ENCODE measurements around the gene ITGB1.

DNA sequence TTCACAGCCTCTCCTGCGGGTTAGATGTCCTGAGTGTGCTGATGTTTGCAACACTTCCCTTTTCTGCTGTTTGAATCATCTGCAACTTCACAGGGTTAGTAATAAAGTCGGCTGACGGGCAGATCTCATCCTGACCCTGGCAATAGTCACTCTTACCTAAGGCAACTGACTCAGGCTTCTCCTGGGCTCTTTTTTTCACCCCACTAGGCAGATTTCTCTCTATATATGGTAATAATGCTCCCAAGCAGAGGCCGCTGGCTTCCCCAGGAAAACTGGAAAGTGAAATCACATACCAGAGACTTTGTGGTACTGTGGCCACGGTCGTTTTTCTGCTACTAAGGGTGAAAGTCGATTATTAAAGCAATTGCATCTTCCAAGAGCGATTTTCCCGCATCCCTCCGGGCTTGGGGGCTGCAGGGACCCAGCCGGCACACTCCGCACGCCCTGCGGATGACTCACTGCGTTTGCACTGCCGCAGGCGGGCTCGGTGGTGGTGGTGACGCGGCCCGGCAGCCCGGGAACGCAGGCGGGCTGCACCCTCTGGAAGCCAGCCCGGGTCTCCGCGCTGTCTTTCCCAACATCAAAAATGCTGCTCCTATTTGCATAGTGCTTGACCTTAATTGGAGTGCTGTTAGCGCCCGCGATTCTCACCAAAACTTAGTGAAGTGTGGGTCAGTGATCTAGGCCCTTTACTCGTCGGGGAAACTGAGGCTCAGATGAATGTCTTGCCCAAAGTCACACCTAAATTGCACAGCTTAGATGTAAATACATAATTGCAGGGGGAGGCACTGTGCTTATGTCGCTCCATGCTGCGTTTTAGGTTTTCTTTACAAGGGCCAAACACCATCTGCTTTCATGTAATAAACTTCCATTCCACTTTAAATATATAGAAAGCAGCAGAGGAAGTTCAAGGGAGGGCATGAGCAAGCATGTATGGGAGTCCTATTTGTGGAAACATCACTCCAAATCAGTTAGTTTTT lies 47.6 kb upstream of the ITGB1 start:
- TF ChIP-seq EP300 (IDR thresholded peaks at IDR 0.05), result peak; percentile 75
- TF ChIP-seq POLR2A (IDR thresholded peaks at IDR 0.05), result no peak
- TF ChIP-seq, protein P1, sequence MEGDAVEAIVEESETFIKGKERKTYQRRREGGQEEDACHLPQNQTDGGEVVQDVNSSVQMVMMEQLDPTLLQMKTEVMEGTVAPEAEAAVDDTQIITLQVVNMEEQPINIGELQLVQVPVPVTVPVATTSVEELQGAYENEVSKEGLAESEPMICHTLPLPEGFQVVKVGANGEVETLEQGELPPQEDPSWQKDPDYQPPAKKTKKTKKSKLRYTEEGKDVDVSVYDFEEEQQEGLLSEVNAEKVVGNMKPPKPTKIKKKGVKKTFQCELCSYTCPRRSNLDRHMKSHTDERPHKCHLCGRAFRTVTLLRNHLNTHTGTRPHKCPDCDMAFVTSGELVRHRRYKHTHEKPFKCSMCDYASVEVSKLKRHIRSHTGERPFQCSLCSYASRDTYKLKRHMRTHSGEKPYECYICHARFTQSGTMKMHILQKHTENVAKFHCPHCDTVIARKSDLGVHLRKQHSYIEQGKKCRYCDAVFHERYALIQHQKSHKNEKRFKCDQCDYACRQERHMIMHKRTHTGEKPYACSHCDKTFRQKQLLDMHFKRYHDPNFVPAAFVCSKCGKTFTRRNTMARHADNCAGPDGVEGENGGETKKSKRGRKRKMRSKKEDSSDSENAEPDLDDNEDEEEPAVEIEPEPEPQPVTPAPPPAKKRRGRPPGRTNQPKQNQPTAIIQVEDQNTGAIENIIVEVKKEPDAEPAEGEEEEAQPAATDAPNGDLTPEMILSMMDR (IDR thresholded peaks at IDR 0.05), result no peak

All from suprapubic skin (tissue), 3 donors.